ENCODE measurements around the gene ACAP2. TPM values are rescaled to one million over a fixed set of nuclear protein-coding genes. Genes with fewer than 3 reads are reported as not detected.
A peak's percentile ranks its signal among the peaks of the same experiment; 100 is the strongest.
"Not testable (repeated sequence)": the region's sequence is repeated elsewhere in the genome, so short reads cannot be mapped to it uniquely, and the experiment has no call there.

Gene ACAP2
- polyA plus RNA-seq, 2 of the 4 experiments (the other 2 are of a cell fraction), result 7.8 to 26.0 TPM

GRCh38 chr3:195291121-195291520, 151.7 kb downstream of the ACAP2 start:
- WGBS (ENCODE audit: missing lambda C conversion rate), result 95% methylated on average over 1 of the region's 1 CpG
- FAIRE-seq (no peak), DNase-seq (ENCODE audit: low read depth in 1 of 2, low spot score in 1 of 2) (no peak), ATAC-seq (no peak)
- Histone ChIP-seq H3K27ac (no peak overlapping the region), H3K9me3 (no peaks in the 10 kb centered on the region), H3K4me1 (peaks cover 6% of the 10 kb centered on the region; the same call in 1 of the 3 replicates), H3K4me2 (no peak overlapping the region), H3K4me3 (no peak overlapping the region)
- POLR2A ChIA-PET, result no interaction called here
- CTCF ChIA-PET, result interaction anchor here (1.4 kb wide), 1 partner anchor 20 kb away, joined by 3 read pairs; the partner anchor contains the start of gene XXYLT1
- TF ChIP-seq MAFK (IDR thresholded peaks at IDR 0.05; ENCODE audit: partially characterized antibody) (peak; percentile 40), ATOH8 (CRISPR knock-in tag; IDR thresholded peaks at IDR 0.05; ENCODE audit: low read depth) (no peak)

GRCh38 chr3:195290643-195291042, 152.2 kb downstream of the ACAP2 start:
- ATAC-seq; H3K4me1 ChIP-seq; POLR2A ChIA-PET; H3K27ac ChIP-seq; H3K4me3 ChIP-seq; H3K4me2 ChIP-seq; H3K9me3 ChIP-seq; FAIRE-seq; DNase-seq (ENCODE audit: low read depth in 1 of 2, low spot score in 1 of 2): not testable (repeated sequence)
- CTCF ChIA-PET, result interaction anchor here (1.4 kb wide), 1 partner anchor 19 kb away, joined by 3 read pairs; the partner anchor contains the start of gene XXYLT1
- TF ChIP-seq ZC3H11A (IDR thresholded peaks at IDR 0.05), result peak; percentile 72
- 95% methylated on average over 5 of the region's 5 CpGs for WGBS (ENCODE audit: missing lambda C conversion rate)

- TF ChIP-seq HEYL (CRISPR knock-in tag; IDR thresholded peaks at IDR 0.05) (no peak), MYC (IDR thresholded peaks at IDR 0.05; ENCODE audit: borderline replicate concordance, low read length) (no peak), TFCP2L1 (CRISPR knock-in tag; IDR thresholded peaks at IDR 0.05) (no peak), POLR2AphosphoS2 (conservative IDR thresholded peaks at IDR 0.05; ENCODE audit: low read length) (no peak), EP300 (IDR thresholded peaks at IDR 0.05) (no peak), CBX8 (IDR thresholded peaks at IDR 0.05) (no peak), NPAS2 (CRISPR knock-in tag; IDR thresholded peaks at IDR 0.05; ENCODE audit: borderline replicate concordance) (no peak), JUN (IDR thresholded peaks at IDR 0.05) (no peak), TP53 (CRISPR knock-in tag; IDR thresholded peaks at IDR 0.05) (no peak)
- H3K27ac ChIP-seq, result no peak overlapping the region
- H3K9me3 ChIP-seq, result no peaks in the 10 kb centered on the region
- CTCF ChIA-PET, result interaction anchor here (2.0 to 2.1 kb wide), 2 partner anchors 15 to 235 kb away, joined by 5 to 7 read pairs; partner anchors contain the start of gene XXYLT1
- DNase-seq (ENCODE audit: low read depth in 1 of 2, low spot score in 1 of 2), result no peak
- 51% methylated on average over 4 of the region's 4 CpGs for WGBS (ENCODE audit: missing lambda C conversion rate)
- POLR2A ChIA-PET, result no interaction called here
- ATAC-seq, result no peak
- no peak overlapping the region for H3K4me2 ChIP-seq
- no peak for FAIRE-seq
- no peak overlapping the region for H3K4me3 ChIP-seq
- peaks cover 9% of the 10 kb centered on the region; the same call in 1 of the 3 replicates for H3K4me1 ChIP-seq
Observed at GRCh38 chr3:195286115-195286872, 156.5 kb downstream of the ACAP2 start.

- WGBS (ENCODE audit: missing lambda C conversion rate), result 94% methylated on average over 3 of the region's 3 CpGs
- no peak for DNase-seq (ENCODE audit: low read depth in 1 of 2, low spot score in 1 of 2)
- H3K9me3 ChIP-seq, result no peaks in the 10 kb centered on the region
- H3K27ac ChIP-seq, result no peak overlapping the region
- ChIA-PET POLR2A (no interaction called here), CTCF (interaction anchor here (0.6 to 2.1 kb wide), 3 partner anchors 14 to 236 kb away, joined by 4 to 7 read pairs (median 5); partner anchors contain the start of gene XXYLT1)
- no peak for TF ChIP-seq SREBF2 (IDR thresholded peaks at IDR 0.05)
- TF ChIP-seq REST (IDR thresholded peaks at IDR 0.05), result no peak
- no peak for TF ChIP-seq ZNF302 (CRISPR knock-in tag; IDR thresholded peaks at IDR 0.05)
- TF ChIP-seq HOXB5 (CRISPR knock-in tag; IDR thresholded peaks at IDR 0.05), result no peak
- TF ChIP-seq FOSL2 (IDR thresholded peaks at IDR 0.05), result no peak
- TF ChIP-seq FOSL2 (CRISPR knock-in tag; IDR thresholded peaks at IDR 0.05), result no peak
- TF ChIP-seq SMC3 (IDR thresholded peaks at IDR 0.05), result no peak
- TF ChIP-seq RFX5 (IDR thresholded peaks at IDR 0.05), result no peak
- TF ChIP-seq ZC3H11A (IDR thresholded peaks at IDR 0.05), result no peak
- no peak for TF ChIP-seq CHD2 (IDR thresholded peaks at IDR 0.05; ENCODE audit: low read length, partially characterized antibody)
- ATAC-seq, result no peak
- FAIRE-seq, result no peak
- H3K4me3 ChIP-seq, result no peak overlapping the region
- H3K4me1 ChIP-seq, result peaks cover 9% of the 10 kb centered on the region; the same call in 1 of the 3 replicates
- no peak overlapping the region for H3K4me2 ChIP-seq
Observed at GRCh38 chr3:195285372-195285771, 157.4 kb downstream of the ACAP2 start.

All from A549 (cell line).